AG10803 (cell line): Measurements from ENCODE around the gene AGPAT3.

ENCODE experiments used
- DNase-seq: peaks from one replicate; pipeline ENCODE4 v3.0.0; 2010; ENCODE audit warnings: low read depth
- H3K4me3 ChIP-seq: 2 replicates; pipeline ENCODE4 v1.5.1; 2011; ENCODE audit warnings: mild to moderate bottlenecking, low read length, control low read depth
- CTCF ChIP-seq: conservative IDR thresholded peaks from 2 replicates; pipeline ENCODE4 v1.5.1; 2011; ENCODE audit warnings: mild to moderate bottlenecking, low read length, control low read depth, inconsistent platforms

The AGPAT3 gene

GRCh38 chr21:43919871-43920801 lies 55.1 kb downstream of the AGPAT3 start:
- no peak for TF ChIP-seq CTCF
- no peak overlapping the region for H3K4me3 ChIP-seq
- no peak for DNase-seq

- H3K4me3 ChIP-seq: no peak overlapping the region
- TF ChIP-seq CTCF: no peak
- no peak for DNase-seq
Observed at GRCh38 chr21:43921571-43921978, 56.6 kb downstream of the AGPAT3 start.

- no peak overlapping the region for H3K4me3 ChIP-seq
- TF ChIP-seq CTCF: no peak
- DNase-seq: no peak
Observed at GRCh38 chr21:43921979-43922945, 57.2 kb downstream of the AGPAT3 start.

- H3K4me3 ChIP-seq: no peak overlapping the region
- no peak for DNase-seq
- no peak for TF ChIP-seq CTCF
Observed at GRCh38 chr21:43922949-43923348, 57.9 kb downstream of the AGPAT3 start.

GRCh38 chr21:43923391-43923790 lies 58.4 kb downstream of the AGPAT3 start:
- H3K4me3 ChIP-seq: no peak overlapping the region
- peak; percentile 35 for DNase-seq
- no peak for TF ChIP-seq CTCF

GRCh38 chr21:43924421-43925095 lies 59.5 kb downstream of the AGPAT3 start:
- TF ChIP-seq CTCF: no peak
- DNase-seq: no peak
- no peak overlapping the region for H3K4me3 ChIP-seq
